ENCODE results near the gene NTF4. TPM values are rescaled to one million over a fixed set of nuclear protein-coding genes. Genes with fewer than 3 reads are reported as not detected.
"Not testable (repeated sequence)": the region's sequence is repeated elsewhere in the genome, so short reads cannot be mapped to it uniquely, and the experiment has no call there.

Gene NTF4
- polyA plus RNA-seq, 1 of the 3 experiments (the other 2 are of a cell fraction), result 0.66 TPM

GRCh38 chr19:49031642-49032301, 32.8 kb downstream of the NTF4 start, which contains the start of gene CGB2:
Gene CGB2 (plus strand): TSS chr19:49031890. CDS start chr19:49032096, 206 bp downstream.
- H3K4me1 ChIP-seq (ENCODE audit: control insufficient read depth in 1 of 2, insufficient read depth in 2 of 2, low read depth in 1 of 2, low read length in 1 of 2); H3K9ac ChIP-seq; H3K4me2 ChIP-seq; H3K79me2 ChIP-seq (ENCODE audit: insufficient read depth); H3F3A ChIP-seq (replicated peaks; ENCODE audit: insufficient read depth); H3K27me3 ChIP-seq (ENCODE audit: insufficient read depth); POLR2A ChIA-PET; H4K20me1 ChIP-seq (ENCODE audit: insufficient read depth); H2AFZ ChIP-seq (ENCODE audit: low read depth); H3K27ac ChIP-seq (ENCODE audit: low read depth in 2 of 2, low read length in 1 of 2); H3K9me2 ChIP-seq; H3K36me3 ChIP-seq (replicated peaks in 1 of 2; ENCODE audit: control insufficient read depth in 1 of 2, insufficient read depth in 2 of 2, low read length in 1 of 2); H3K9me3 ChIP-seq; H3K4me3 ChIP-seq (ENCODE audit: low read depth in 2 of 2, low read length in 1 of 2): not testable (repeated sequence)
- peak; percentile 81 for DNase-seq
- 32% methylated on average over 18 of the region's 28 CpGs for WGBS (ENCODE audit: low lambda C conversion rate)
- CTCF ChIA-PET, result interaction anchor here (1.0 kb wide), 1 partner anchor 12 kb away, joined by 3 read pairs; no protein-coding TSS in a partner anchor
- TF ChIP-seq CTCF (IDR thresholded peaks at IDR 0.05), result peak; percentile 66
- 0 out of 2 replicates have a peak, but pooled peaks have one; percentile 36 for TF ChIP-seq RFX5 (IDR thresholded peaks at IDR 0.05; ENCODE audit: low read length)

- H3K36me3 ChIP-seq (replicated peaks in 1 of 2; ENCODE audit: control insufficient read depth in 1 of 2, insufficient read depth in 2 of 2, low read length in 1 of 2); H3K9me3 ChIP-seq; H3F3A ChIP-seq (replicated peaks; ENCODE audit: insufficient read depth); H3K79me2 ChIP-seq (ENCODE audit: insufficient read depth); H3K4me1 ChIP-seq (ENCODE audit: control insufficient read depth in 1 of 2, insufficient read depth in 2 of 2, low read depth in 1 of 2, low read length in 1 of 2); H3K27me3 ChIP-seq (ENCODE audit: insufficient read depth); H3K9me2 ChIP-seq; DNase-seq; POLR2A ChIA-PET; H2AFZ ChIP-seq (ENCODE audit: low read depth); H3K4me2 ChIP-seq; H3K4me3 ChIP-seq (ENCODE audit: low read depth in 2 of 2, low read length in 1 of 2); H4K20me1 ChIP-seq (ENCODE audit: insufficient read depth); H3K9ac ChIP-seq; CTCF ChIA-PET: not testable (repeated sequence)
- WGBS (ENCODE audit: low lambda C conversion rate), result 85% methylated on average over 6 of the region's 8 CpGs
- H3K27ac ChIP-seq (ENCODE audit: low read depth in 2 of 2, low read length in 1 of 2), result 0 out of 4 replicates have a peak overlapping the region, but pooled peaks of 1 of the 2 experiments have one; percentile 51
Measured at GRCh38 chr19:49030323-49030722, 34.3 kb downstream of the NTF4 start.

- 33% methylated on average over 14 of the region's 14 CpGs for WGBS (ENCODE audit: low lambda C conversion rate)
- CTCF ChIA-PET, result not testable (repeated sequence)
Measured at GRCh38 chr19:49029749-49030148, 34.9 kb downstream of the NTF4 start.

GRCh38 chr19:49028686-49029085, 35.9 kb downstream of the NTF4 start:
- POLR2A ChIA-PET; H3K4me1 ChIP-seq (ENCODE audit: control insufficient read depth in 1 of 2, insufficient read depth in 2 of 2, low read depth in 1 of 2, low read length in 1 of 2); H3K4me3 ChIP-seq (ENCODE audit: low read depth in 2 of 2, low read length in 1 of 2); DNase-seq; H3K79me2 ChIP-seq (ENCODE audit: insufficient read depth); H3K4me2 ChIP-seq; H3F3A ChIP-seq (replicated peaks; ENCODE audit: insufficient read depth); H3K9me2 ChIP-seq; H3K27me3 ChIP-seq (ENCODE audit: insufficient read depth); H3K27ac ChIP-seq (ENCODE audit: low read depth in 2 of 2, low read length in 1 of 2); H2AFZ ChIP-seq (ENCODE audit: low read depth); H3K9ac ChIP-seq; H3K36me3 ChIP-seq (replicated peaks in 1 of 2; ENCODE audit: control insufficient read depth in 1 of 2, insufficient read depth in 2 of 2, low read length in 1 of 2); H4K20me1 ChIP-seq (ENCODE audit: insufficient read depth); H3K9me3 ChIP-seq: not testable (repeated sequence)
- CTCF ChIA-PET, result interaction anchor here (1.0 kb wide), 1 partner anchor 29 kb away, joined by 4 read pairs; no protein-coding TSS in a partner anchor
- 73% methylated on average over 3 of the region's 9 CpGs for WGBS (ENCODE audit: low lambda C conversion rate)

More at GRCh38 chr19:49029749-49030148, 34.9 kb downstream of the NTF4 start:
- H3K79me2 ChIP-seq (ENCODE audit: insufficient read depth); H3K9ac ChIP-seq; H4K20me1 ChIP-seq (ENCODE audit: insufficient read depth); H3K4me3 ChIP-seq (ENCODE audit: low read depth in 2 of 2, low read length in 1 of 2); H3F3A ChIP-seq (replicated peaks; ENCODE audit: insufficient read depth); H3K9me3 ChIP-seq; H3K27me3 ChIP-seq (ENCODE audit: insufficient read depth); H3K36me3 ChIP-seq (replicated peaks in 1 of 2; ENCODE audit: control insufficient read depth in 1 of 2, insufficient read depth in 2 of 2, low read length in 1 of 2); DNase-seq; H2AFZ ChIP-seq (ENCODE audit: low read depth); POLR2A ChIA-PET; H3K9me2 ChIP-seq; H3K4me1 ChIP-seq (ENCODE audit: control insufficient read depth in 1 of 2, insufficient read depth in 2 of 2, low read depth in 1 of 2, low read length in 1 of 2): not testable (repeated sequence)
- peak overlapping the region; percentile 7; the same call in 1 of the 2 replicates for H3K4me2 ChIP-seq
- H3K27ac ChIP-seq (ENCODE audit: low read depth in 2 of 2, low read length in 1 of 2), result peak overlapping the region in 1 of 2 experiments; percentile 51; a peak in 1 of 4 replicates

- H3K9ac ChIP-seq; H3K79me2 ChIP-seq (ENCODE audit: insufficient read depth); POLR2A ChIA-PET; H3K36me3 ChIP-seq (replicated peaks in 1 of 2; ENCODE audit: control insufficient read depth in 1 of 2, insufficient read depth in 2 of 2, low read length in 1 of 2); H3K4me1 ChIP-seq (ENCODE audit: control insufficient read depth in 1 of 2, insufficient read depth in 2 of 2, low read depth in 1 of 2, low read length in 1 of 2); CTCF ChIA-PET; H3K4me3 ChIP-seq (ENCODE audit: low read depth in 2 of 2, low read length in 1 of 2); H3K9me2 ChIP-seq; H3K9me3 ChIP-seq; H3K27me3 ChIP-seq (ENCODE audit: insufficient read depth); DNase-seq; H4K20me1 ChIP-seq (ENCODE audit: insufficient read depth): not testable (repeated sequence)
- WGBS (ENCODE audit: low lambda C conversion rate), result 39% methylated on average over 13 of the region's 23 CpGs
- Histone ChIP-seq H2AFZ (ENCODE audit: low read depth) (0 out of 2 replicates have a peak overlapping the region, but pooled peaks have one; percentile 84), H3K27ac (ENCODE audit: low read depth in 2 of 2, low read length in 1 of 2) (peak overlapping the region in 1 of 2 experiments; percentile 27; a peak in 2 of 4 replicates), H3F3A (replicated peaks; ENCODE audit: insufficient read depth) (peaks cover 12% of the 10 kb centered on the region), H3K4me2 (peak overlapping the region; percentile 15; the same call in 1 of the 2 replicates)
Measured at GRCh38 chr19:49025599-49025998, 39.0 kb downstream of the NTF4 start.

All from SK-N-SH (cell line).